ENCODE data around the gene PLEKHA7.
"Not testable (repeated sequence)": the region's sequence is repeated elsewhere in the genome, so short reads cannot be mapped to it uniquely, and the experiment has no call there.

The PLEKHA7 gene

DNA sequence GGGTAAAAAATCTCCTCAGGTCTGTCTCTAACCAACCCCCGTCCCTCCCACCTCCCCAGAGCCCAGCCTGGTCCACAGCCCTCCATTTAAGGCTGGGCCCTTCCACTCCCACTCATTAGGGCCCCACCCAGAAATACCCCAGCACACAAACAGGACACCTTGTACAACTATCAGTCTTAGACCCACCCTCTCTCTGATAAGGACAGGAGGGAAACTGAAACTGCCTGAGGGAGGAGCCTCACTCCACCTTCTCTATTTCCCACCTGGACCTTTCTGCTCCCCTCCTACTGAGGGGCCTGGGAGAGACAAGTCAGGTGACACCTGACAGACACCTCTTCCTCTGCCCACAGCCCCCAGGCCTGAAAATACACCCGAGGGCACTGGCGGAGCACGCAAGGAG lies 90.2 kb downstream of the PLEKHA7 start:
- no peaks in the 10 kb centered on the region for H3K36me3 ChIP-seq (ENCODE audit: control insufficient read depth, insufficient read depth, low read length)
- H3K27me3 ChIP-seq (replicated peaks; ENCODE audit: control insufficient read depth, insufficient read depth, low read length): no peaks in the 10 kb centered on the region; the same call in none of the 2 replicates
- H3K4me3 ChIP-seq (replicated peaks; ENCODE audit: low read depth, low read length): no peak overlapping the region
- DNase-seq (ENCODE audit: extremely low read depth, insufficient read length): no peak
- TF ChIP-seq, protein P1, sequence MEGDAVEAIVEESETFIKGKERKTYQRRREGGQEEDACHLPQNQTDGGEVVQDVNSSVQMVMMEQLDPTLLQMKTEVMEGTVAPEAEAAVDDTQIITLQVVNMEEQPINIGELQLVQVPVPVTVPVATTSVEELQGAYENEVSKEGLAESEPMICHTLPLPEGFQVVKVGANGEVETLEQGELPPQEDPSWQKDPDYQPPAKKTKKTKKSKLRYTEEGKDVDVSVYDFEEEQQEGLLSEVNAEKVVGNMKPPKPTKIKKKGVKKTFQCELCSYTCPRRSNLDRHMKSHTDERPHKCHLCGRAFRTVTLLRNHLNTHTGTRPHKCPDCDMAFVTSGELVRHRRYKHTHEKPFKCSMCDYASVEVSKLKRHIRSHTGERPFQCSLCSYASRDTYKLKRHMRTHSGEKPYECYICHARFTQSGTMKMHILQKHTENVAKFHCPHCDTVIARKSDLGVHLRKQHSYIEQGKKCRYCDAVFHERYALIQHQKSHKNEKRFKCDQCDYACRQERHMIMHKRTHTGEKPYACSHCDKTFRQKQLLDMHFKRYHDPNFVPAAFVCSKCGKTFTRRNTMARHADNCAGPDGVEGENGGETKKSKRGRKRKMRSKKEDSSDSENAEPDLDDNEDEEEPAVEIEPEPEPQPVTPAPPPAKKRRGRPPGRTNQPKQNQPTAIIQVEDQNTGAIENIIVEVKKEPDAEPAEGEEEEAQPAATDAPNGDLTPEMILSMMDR (IDR thresholded peaks at IDR 0.05; ENCODE audit: insufficient read depth, low read length, poor library complexity, severe bottlenecking): no peak

DNA sequence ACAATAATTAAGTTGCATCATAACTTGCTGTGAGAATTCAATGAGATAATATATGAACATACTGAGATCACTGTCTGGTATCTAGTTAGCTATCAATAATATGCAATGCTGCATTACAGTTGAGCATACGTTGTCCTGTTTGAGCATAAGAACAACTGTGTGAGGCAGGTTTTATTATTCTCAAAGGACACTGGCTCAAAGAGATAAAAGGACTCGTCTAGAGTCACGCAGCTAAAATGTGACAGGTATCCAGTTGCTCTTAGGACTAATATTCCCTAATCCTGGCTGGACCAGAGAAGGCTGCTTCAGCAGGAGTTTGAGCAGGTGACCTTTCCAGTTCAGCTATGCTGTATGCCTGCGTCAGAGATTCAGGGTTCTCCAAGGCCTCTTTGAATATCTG lies 92.5 kb downstream of the PLEKHA7 start:
- TF ChIP-seq, protein P1 (IDR thresholded peaks at IDR 0.05; ENCODE audit: insufficient read depth, low read length, poor library complexity, severe bottlenecking): no peak
- H3K36me3 ChIP-seq (ENCODE audit: control insufficient read depth, insufficient read depth, low read length): no peaks in the 10 kb centered on the region
- no peak for DNase-seq (ENCODE audit: extremely low read depth, insufficient read length)
- no peaks in the 10 kb centered on the region; the same call in none of the 2 replicates for H3K27me3 ChIP-seq (replicated peaks; ENCODE audit: control insufficient read depth, insufficient read depth, low read length)
- H3K4me3 ChIP-seq (replicated peaks; ENCODE audit: low read depth, low read length): no peak overlapping the region

DNA sequence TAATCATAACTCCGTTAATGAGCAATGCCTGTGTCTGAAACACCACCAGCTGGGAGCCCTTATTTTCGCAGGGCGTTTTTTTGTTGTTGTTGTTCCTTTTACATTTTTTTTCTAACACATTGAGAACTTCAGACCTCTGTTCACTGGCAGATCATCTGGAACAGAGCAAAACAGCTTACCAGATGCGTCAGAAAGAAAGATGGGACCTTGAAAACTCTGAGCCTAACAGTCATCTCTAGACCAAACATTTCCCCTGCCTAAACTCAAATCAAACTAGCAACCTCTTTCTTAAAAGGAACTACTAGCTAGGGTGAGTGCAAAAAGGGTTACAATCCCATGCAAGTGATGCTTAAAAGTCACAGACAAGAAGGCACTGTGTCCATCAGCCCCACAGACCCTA lies 93.2 kb downstream of the PLEKHA7 start:
- Histone ChIP-seq H3K27me3 (replicated peaks; ENCODE audit: control insufficient read depth, insufficient read depth, low read length) (no peaks in the 10 kb centered on the region; the same call in 1 of the 2 replicates), H3K36me3 (ENCODE audit: control insufficient read depth, insufficient read depth, low read length) (no peaks in the 10 kb centered on the region), H3K4me3 (replicated peaks; ENCODE audit: low read depth, low read length) (no peak overlapping the region)
- no peak for DNase-seq (ENCODE audit: extremely low read depth, insufficient read length)
- TF ChIP-seq, protein P1 (IDR thresholded peaks at IDR 0.05; ENCODE audit: insufficient read depth, low read length, poor library complexity, severe bottlenecking): no peak

DNA sequence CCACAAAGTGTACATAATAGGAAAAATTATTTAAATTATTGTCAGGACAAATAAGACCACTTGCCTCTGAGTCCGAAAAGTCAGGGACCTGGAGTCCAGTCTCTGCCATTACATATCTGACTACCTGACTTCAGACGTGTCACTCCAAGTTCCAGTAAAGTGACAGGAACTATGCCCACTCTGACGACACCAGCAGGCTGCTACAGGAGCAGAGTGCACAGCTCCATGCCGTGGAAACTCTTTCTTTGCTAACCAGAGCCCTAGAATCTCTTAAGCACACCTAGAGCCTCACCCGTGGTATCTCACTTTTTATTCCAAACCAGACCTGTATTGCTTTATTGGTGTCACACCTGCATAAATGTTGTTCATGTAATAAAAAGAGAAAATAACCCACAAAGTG lies 93.7 kb downstream of the PLEKHA7 start:
- no peak for DNase-seq (ENCODE audit: extremely low read depth, insufficient read length)
- no peaks in the 10 kb centered on the region for H3K36me3 ChIP-seq (ENCODE audit: control insufficient read depth, insufficient read depth, low read length)
- no peaks in the 10 kb centered on the region; the same call in 1 of the 2 replicates for H3K27me3 ChIP-seq (replicated peaks; ENCODE audit: control insufficient read depth, insufficient read depth, low read length)
- TF ChIP-seq, protein P1 (IDR thresholded peaks at IDR 0.05; ENCODE audit: insufficient read depth, low read length, poor library complexity, severe bottlenecking): no peak
- no peak overlapping the region for H3K4me3 ChIP-seq (replicated peaks; ENCODE audit: low read depth, low read length)

DNA sequence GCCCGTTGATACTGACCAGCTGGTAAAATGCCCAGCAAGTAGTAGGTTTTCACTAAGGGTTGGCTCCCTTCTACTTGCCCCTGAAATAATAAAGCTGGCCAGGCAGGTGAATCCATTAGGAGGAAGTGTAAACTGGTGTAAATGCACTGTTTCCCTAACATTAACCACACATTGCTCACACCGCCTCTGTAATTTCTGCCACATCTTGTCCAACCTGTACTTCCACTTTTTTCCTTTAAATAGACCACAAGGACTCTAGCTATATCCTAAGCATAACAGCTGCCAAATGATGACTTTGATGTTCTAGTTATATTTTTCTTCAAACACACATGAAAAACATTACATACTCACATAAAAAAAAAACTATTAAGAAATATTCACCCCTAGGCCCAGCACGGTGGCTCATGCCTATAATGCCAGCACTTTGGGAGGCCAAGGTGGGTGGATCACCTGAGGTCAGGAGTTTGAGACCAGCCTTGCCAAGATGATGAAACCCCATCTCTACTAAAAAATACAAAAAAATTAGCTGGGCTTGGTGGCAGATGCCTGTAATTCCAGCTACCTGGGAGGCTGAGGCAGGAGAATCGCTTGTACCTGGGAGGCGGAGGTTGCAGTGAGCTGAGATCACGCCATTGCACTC lies 95.6 kb downstream of the PLEKHA7 start:
- H3K4me3 ChIP-seq (replicated peaks; ENCODE audit: low read depth, low read length); DNase-seq (ENCODE audit: extremely low read depth, insufficient read length); H3K36me3 ChIP-seq (ENCODE audit: control insufficient read depth, insufficient read depth, low read length); H3K27me3 ChIP-seq (replicated peaks; ENCODE audit: control insufficient read depth, insufficient read depth, low read length): not testable (repeated sequence)

DNA sequence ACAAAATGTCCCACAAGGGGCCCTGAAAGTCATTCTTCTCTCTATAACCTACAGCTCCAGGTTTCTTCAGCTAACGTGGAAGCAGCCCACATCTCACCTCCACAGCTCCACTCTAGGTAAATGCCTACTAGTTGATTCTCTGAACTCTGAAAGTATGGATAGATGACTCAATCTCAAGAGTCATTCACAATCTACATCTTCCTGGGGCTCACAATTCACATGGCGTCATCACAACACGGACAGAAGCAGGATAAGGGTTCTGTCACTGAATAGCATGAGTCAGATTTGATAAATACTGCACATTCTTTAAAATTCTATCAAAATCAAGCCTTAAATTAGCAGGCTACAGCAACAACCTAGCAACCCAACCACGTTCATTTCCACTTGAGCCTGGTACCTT lies 96.3 kb downstream of the PLEKHA7 start:
- Histone ChIP-seq H3K27me3 (replicated peaks; ENCODE audit: control insufficient read depth, insufficient read depth, low read length) (no peaks in the 10 kb centered on the region), H3K36me3 (ENCODE audit: control insufficient read depth, insufficient read depth, low read length) (no peaks in the 10 kb centered on the region), H3K4me3 (replicated peaks; ENCODE audit: low read depth, low read length) (no peak overlapping the region)
- TF ChIP-seq, protein P1 (IDR thresholded peaks at IDR 0.05; ENCODE audit: insufficient read depth, low read length, poor library complexity, severe bottlenecking): no peak
- no peak for DNase-seq (ENCODE audit: extremely low read depth, insufficient read length)

Data from GM06990 (cell line).